Measurements from ENCODE around the gene NAV2.

- TF ChIP-seq POLR2A (IDR thresholded peaks at IDR 0.05): no peak
- no peak for TF ChIP-seq CTCF (IDR thresholded peaks at IDR 0.05)
These were observed 8.5 kb downstream of the NAV2 start for GRCh38 chr11:19721176-19721575.
